ENCODE results near the gene ACTN4.

Gene ACTN4

GRCh38 chr19:38678217-38678890 lies 30.9 kb downstream of the ACTN4 start:
- DNase-seq (ENCODE audit: low spot score) = no peak

GRCh38 chr19:38678891-38679494 lies 31.5 kb downstream of the ACTN4 start:
- DNase-seq (ENCODE audit: low spot score) = no peak

- no peak for DNase-seq (ENCODE audit: low spot score)
These were observed 32.4 kb downstream of the ACTN4 start for GRCh38 chr19:38679839-38680238.

- no peak for DNase-seq (ENCODE audit: low spot score)
These were observed 34.9 kb downstream of the ACTN4 start for GRCh38 chr19:38682195-38682867.

- no peak for DNase-seq (ENCODE audit: low spot score)
These were observed 35.5 kb downstream of the ACTN4 start for GRCh38 chr19:38682872-38683392.

GRCh38 chr19:38683393-38684077 lies 36.1 kb downstream of the ACTN4 start:
- DNase-seq (ENCODE audit: low spot score) = peak; percentile 71

- peak; percentile 74 for DNase-seq (ENCODE audit: low spot score)
These were observed 36.8 kb downstream of the ACTN4 start for GRCh38 chr19:38684078-38684861.

GRCh38 chr19:38684862-38685665 lies 37.6 kb downstream of the ACTN4 start:
- DNase-seq (ENCODE audit: low spot score) = no peak

- DNase-seq (ENCODE audit: low spot score) = no peak
These were observed 38.4 kb downstream of the ACTN4 start for GRCh38 chr19:38685666-38686529.

GRCh38 chr19:38686530-38686888 lies 39.1 kb downstream of the ACTN4 start:
- peak; percentile 63 for DNase-seq (ENCODE audit: low spot score)

- no peak for DNase-seq (ENCODE audit: low spot score)
These were observed 40.5 kb downstream of the ACTN4 start for GRCh38 chr19:38687837-38688378.

- no peak for DNase-seq (ENCODE audit: low spot score)
These were observed 42.7 kb downstream of the ACTN4 start for GRCh38 chr19:38690146-38690545.

GRCh38 chr19:38690832-38691231 lies 43.4 kb downstream of the ACTN4 start:
- DNase-seq (ENCODE audit: low spot score) = no peak

GRCh38 chr19:38691938-38692457 lies 44.5 kb downstream of the ACTN4 start:
- no peak for DNase-seq (ENCODE audit: low spot score)

- no peak for DNase-seq (ENCODE audit: low spot score)
These were observed 45.3 kb downstream of the ACTN4 start for GRCh38 chr19:38692458-38693379.

- DNase-seq (ENCODE audit: low spot score) = peak; percentile 64
These were observed 46.2 kb downstream of the ACTN4 start for GRCh38 chr19:38693380-38694223.

- no peak for DNase-seq (ENCODE audit: low spot score)
These were observed 47.9 kb downstream of the ACTN4 start for GRCh38 chr19:38695317-38695683.
